ENCODE data around the gene FARS2.

Gene FARS2

DNA sequence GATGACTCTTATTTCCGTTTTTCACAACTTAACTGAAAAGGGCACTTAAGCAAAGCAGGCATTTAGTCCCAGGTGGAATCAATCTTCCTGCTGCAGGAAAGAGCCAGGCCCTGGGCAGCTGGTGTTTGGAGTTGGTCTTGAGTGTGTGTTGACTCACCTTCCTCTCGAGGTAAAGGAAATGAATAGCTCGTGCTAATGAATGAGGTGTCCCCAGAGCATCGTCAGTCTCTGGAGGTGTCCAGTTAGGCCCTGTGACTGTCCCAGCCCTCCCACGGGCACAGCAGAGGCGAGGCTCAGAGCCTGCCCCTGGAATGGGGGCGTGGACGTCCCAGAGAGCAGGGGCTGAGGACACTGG is 467.7 kb downstream of the FARS2 start:
- H3K27me3 ChIP-seq (ENCODE audit: control insufficient read depth in 2 of 2, insufficient read depth in 2 of 2, low read length in 2 of 2) = no peaks in the 10 kb centered on the region
- no peak overlapping the region for H3K27ac ChIP-seq (ENCODE audit: low read depth in 2 of 2, low read length in 2 of 2)
- no peak overlapping the region for H3K9ac ChIP-seq (ENCODE audit: low read depth in 1 of 2, low read length in 2 of 2)
- H3K4me1 ChIP-seq (ENCODE audit: control insufficient read depth in 2 of 2, insufficient read depth in 2 of 2, low read length in 2 of 2) = peaks cover 0 to 3% of the 10 kb centered on the region in 2 donors
- no peaks in the 10 kb centered on the region for H3K9me3 ChIP-seq (ENCODE audit: control insufficient read depth in 2 of 2, low read length in 2 of 2)
- H3K4me3 ChIP-seq (ENCODE audit: low read length in 2 of 2) = no peak overlapping the region
- H3K36me3 ChIP-seq (ENCODE audit: control insufficient read depth in 2 of 2, insufficient read depth in 2 of 2, low read length in 2 of 2) = no peaks in the 10 kb centered on the region

DNA sequence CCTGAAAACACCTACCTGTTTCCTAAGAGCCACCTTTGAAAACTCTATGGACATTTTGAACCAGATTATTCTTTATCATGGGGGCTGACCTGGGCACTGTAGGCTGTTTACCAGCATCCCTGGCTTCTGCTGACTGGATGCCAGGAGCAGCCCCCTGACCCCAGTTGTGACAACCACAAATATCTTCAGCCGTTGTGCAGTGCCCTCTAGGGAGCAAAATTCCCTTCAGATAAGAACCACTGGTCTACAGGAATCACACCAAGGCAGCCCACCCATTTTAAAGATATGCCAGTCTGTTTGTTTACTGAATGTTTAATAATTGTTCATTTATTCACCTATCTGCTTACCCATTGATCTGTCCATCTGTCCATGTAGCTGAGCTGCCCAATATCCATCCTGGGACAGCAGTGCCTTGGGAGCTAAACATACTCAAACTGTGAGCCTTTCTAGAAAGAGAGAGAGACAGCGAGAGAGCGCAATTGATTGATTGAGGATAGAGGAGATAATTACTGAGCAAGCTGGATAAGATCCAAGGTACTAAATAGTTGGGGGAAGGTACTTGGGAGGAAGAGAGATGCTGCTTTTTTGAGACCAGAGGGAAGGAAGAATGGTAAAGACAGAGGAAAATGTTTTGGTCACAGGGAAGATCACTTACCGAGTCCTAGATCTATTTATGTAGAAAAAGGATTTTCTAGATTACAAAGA is 468.7 kb downstream of the FARS2 start:
- no peak overlapping the region for H3K9ac ChIP-seq (ENCODE audit: low read depth in 1 of 2, low read length in 2 of 2)
- no peaks in the 10 kb centered on the region for H3K4me1 ChIP-seq (ENCODE audit: control insufficient read depth in 2 of 2, insufficient read depth in 2 of 2, low read length in 2 of 2)
- H3K36me3 ChIP-seq (ENCODE audit: control insufficient read depth in 2 of 2, insufficient read depth in 2 of 2, low read length in 2 of 2) = no peaks in the 10 kb centered on the region
- H3K4me3 ChIP-seq (ENCODE audit: low read length in 2 of 2) = no peak overlapping the region
- no peaks in the 10 kb centered on the region for H3K9me3 ChIP-seq (ENCODE audit: control insufficient read depth in 2 of 2, low read length in 2 of 2)
- H3K27ac ChIP-seq (ENCODE audit: low read depth in 2 of 2, low read length in 2 of 2) = no peak overlapping the region
- no peaks in the 10 kb centered on the region for H3K27me3 ChIP-seq (ENCODE audit: control insufficient read depth in 2 of 2, insufficient read depth in 2 of 2, low read length in 2 of 2)

DNA sequence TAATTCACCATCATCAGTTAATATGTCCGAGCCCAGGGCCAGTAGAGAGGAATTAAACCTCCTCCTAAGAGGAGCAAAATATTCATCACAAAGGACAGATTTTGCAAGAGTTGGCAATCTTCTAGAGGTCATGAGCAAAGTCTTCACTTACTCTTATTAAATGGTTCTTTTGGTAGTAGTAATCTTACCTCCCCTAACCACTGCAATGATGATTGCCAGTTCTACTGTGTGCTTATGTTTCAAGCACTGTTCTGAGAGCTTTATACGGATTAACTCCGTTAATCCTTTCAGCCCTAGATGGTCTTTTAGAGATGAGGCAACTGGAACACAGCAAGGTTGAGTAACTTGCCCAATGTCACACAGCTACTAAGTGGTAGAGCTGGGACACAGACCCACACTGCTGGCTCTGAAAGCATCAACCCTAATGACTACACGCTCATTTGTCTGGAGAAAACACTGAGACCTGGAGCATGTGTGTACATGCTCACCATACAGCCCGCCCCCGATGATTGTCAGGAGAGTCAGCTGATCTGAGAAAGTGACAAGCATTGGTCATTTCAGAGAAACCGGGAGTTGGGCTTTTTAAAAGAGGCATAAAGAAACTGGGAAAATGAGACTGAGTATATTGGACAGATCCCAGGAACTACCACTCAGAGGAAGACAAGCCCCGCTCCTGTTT is 469.4 kb downstream of the FARS2 start:
- H3K27me3 ChIP-seq (ENCODE audit: control insufficient read depth in 2 of 2, insufficient read depth in 2 of 2, low read length in 2 of 2) = no peaks in the 10 kb centered on the region
- no peaks in the 10 kb centered on the region for H3K9me3 ChIP-seq (ENCODE audit: control insufficient read depth in 2 of 2, low read length in 2 of 2)
- no peak overlapping the region for H3K27ac ChIP-seq (ENCODE audit: low read depth in 2 of 2, low read length in 2 of 2)
- no peaks in the 10 kb centered on the region for H3K36me3 ChIP-seq (ENCODE audit: control insufficient read depth in 2 of 2, insufficient read depth in 2 of 2, low read length in 2 of 2)
- H3K9ac ChIP-seq (ENCODE audit: low read depth in 1 of 2, low read length in 2 of 2) = no peak overlapping the region
- no peaks in the 10 kb centered on the region for H3K4me1 ChIP-seq (ENCODE audit: control insufficient read depth in 2 of 2, insufficient read depth in 2 of 2, low read length in 2 of 2)
- no peak overlapping the region for H3K4me3 ChIP-seq (ENCODE audit: low read length in 2 of 2)

- Histone ChIP-seq H3K27ac (ENCODE audit: low read depth in 2 of 2, low read length in 2 of 2) (no peak overlapping the region), H3K9me3 (ENCODE audit: control insufficient read depth in 2 of 2, low read length in 2 of 2) (no peaks in the 10 kb centered on the region), H3K36me3 (ENCODE audit: control insufficient read depth in 2 of 2, insufficient read depth in 2 of 2, low read length in 2 of 2) (no peaks in the 10 kb centered on the region), H3K4me3 (ENCODE audit: low read length in 2 of 2) (no peak overlapping the region), H3K4me1 (ENCODE audit: control insufficient read depth in 2 of 2, insufficient read depth in 2 of 2, low read length in 2 of 2) (no peaks in the 10 kb centered on the region), H3K9ac (ENCODE audit: low read depth in 1 of 2, low read length in 2 of 2) (no peak overlapping the region), H3K27me3 (ENCODE audit: control insufficient read depth in 2 of 2, insufficient read depth in 2 of 2, low read length in 2 of 2) (no peaks in the 10 kb centered on the region)
These were observed 470.1 kb downstream of the FARS2 start for GRCh38 chr6:5731435-5731834.

GRCh38 chr6:5732496-5732895 is 471.2 kb downstream of the FARS2 start:
- Histone ChIP-seq H3K36me3 (ENCODE audit: control insufficient read depth in 2 of 2, insufficient read depth in 2 of 2, low read length in 2 of 2) (no peaks in the 10 kb centered on the region), H3K4me1 (ENCODE audit: control insufficient read depth in 2 of 2, insufficient read depth in 2 of 2, low read length in 2 of 2) (no peaks in the 10 kb centered on the region), H3K4me3 (ENCODE audit: low read length in 2 of 2) (no peak overlapping the region), H3K9ac (ENCODE audit: low read depth in 1 of 2, low read length in 2 of 2) (no peak overlapping the region), H3K27me3 (ENCODE audit: control insufficient read depth in 2 of 2, insufficient read depth in 2 of 2, low read length in 2 of 2) (no peaks in the 10 kb centered on the region), H3K9me3 (ENCODE audit: control insufficient read depth in 2 of 2, low read length in 2 of 2) (no peaks in the 10 kb centered on the region), H3K27ac (ENCODE audit: low read depth in 2 of 2, low read length in 2 of 2) (no peak overlapping the region)

- Histone ChIP-seq H3K27ac (ENCODE audit: low read depth in 2 of 2, low read length in 2 of 2) (no peak overlapping the region), H3K9ac (ENCODE audit: low read depth in 1 of 2, low read length in 2 of 2) (no peak overlapping the region), H3K27me3 (ENCODE audit: control insufficient read depth in 2 of 2, insufficient read depth in 2 of 2, low read length in 2 of 2) (no peaks in the 10 kb centered on the region), H3K4me1 (ENCODE audit: control insufficient read depth in 2 of 2, insufficient read depth in 2 of 2, low read length in 2 of 2) (no peaks in the 10 kb centered on the region), H3K4me3 (ENCODE audit: low read length in 2 of 2) (no peak overlapping the region), H3K36me3 (ENCODE audit: control insufficient read depth in 2 of 2, insufficient read depth in 2 of 2, low read length in 2 of 2) (no peaks in the 10 kb centered on the region), H3K9me3 (ENCODE audit: control insufficient read depth in 2 of 2, low read length in 2 of 2) (no peaks in the 10 kb centered on the region)
These were observed 474.9 kb downstream of the FARS2 start for GRCh38 chr6:5736016-5736738.

- Histone ChIP-seq H3K27me3 (ENCODE audit: control insufficient read depth in 2 of 2, insufficient read depth in 2 of 2, low read length in 2 of 2) (no peaks in the 10 kb centered on the region), H3K4me3 (ENCODE audit: low read length in 2 of 2) (no peak overlapping the region), H3K36me3 (ENCODE audit: control insufficient read depth in 2 of 2, insufficient read depth in 2 of 2, low read length in 2 of 2) (no peaks in the 10 kb centered on the region), H3K9ac (ENCODE audit: low read depth in 1 of 2, low read length in 2 of 2) (no peak overlapping the region), H3K9me3 (ENCODE audit: control insufficient read depth in 2 of 2, low read length in 2 of 2) (no peaks in the 10 kb centered on the region), H3K4me1 (ENCODE audit: control insufficient read depth in 2 of 2, insufficient read depth in 2 of 2, low read length in 2 of 2) (no peaks in the 10 kb centered on the region), H3K27ac (ENCODE audit: low read depth in 2 of 2, low read length in 2 of 2) (no peak overlapping the region)
These were observed 476.1 kb downstream of the FARS2 start for GRCh38 chr6:5737460-5737859.

DNA sequence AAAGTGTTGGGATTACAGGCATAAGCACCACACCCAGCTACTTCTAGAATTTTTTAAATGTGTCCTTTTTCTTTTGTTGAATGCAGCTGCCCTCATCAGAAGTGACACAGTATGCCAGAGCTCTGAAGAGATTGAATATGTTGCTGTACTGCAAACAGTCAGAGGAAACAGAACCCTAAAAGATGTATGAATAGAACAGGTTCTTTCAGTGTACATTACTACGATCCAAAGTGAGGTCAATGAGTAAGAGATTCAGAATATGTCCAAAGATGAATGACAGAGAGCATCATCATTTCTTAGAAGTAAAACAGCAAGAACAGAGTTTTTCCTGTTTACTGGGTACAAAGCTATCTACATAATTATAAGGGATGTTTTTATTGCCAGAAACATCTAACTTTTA is 476.9 kb downstream of the FARS2 start:
- Histone ChIP-seq H3K27me3 (ENCODE audit: control insufficient read depth in 2 of 2, insufficient read depth in 2 of 2, low read length in 2 of 2) (no peaks in the 10 kb centered on the region), H3K4me1 (ENCODE audit: control insufficient read depth in 2 of 2, insufficient read depth in 2 of 2, low read length in 2 of 2) (no peaks in the 10 kb centered on the region), H3K9me3 (ENCODE audit: control insufficient read depth in 2 of 2, low read length in 2 of 2) (no peaks in the 10 kb centered on the region), H3K9ac (ENCODE audit: low read depth in 1 of 2, low read length in 2 of 2) (no peak overlapping the region), H3K27ac (ENCODE audit: low read depth in 2 of 2, low read length in 2 of 2) (no peak overlapping the region), H3K4me3 (ENCODE audit: low read length in 2 of 2) (no peak overlapping the region), H3K36me3 (ENCODE audit: control insufficient read depth in 2 of 2, insufficient read depth in 2 of 2, low read length in 2 of 2) (no peaks in the 10 kb centered on the region)

DNA sequence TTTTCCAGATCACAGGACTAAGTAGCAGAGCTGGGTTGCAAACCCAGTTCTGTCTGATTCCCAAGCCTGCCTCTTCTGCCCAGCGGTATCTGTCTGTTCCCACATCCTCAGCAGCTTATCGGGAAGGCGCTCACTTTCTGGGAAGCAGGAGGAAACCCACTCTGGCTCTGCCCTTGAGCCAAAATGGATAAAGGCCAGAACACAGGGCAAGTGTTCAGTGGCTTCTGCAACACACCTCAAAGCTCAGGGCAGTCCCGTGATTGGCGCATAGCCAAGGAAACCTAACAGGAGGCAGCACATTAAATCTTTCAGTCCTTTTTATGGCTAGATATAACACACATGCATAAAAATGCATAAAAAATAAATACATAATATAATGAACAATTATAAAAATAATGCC is 483.2 kb downstream of the FARS2 start:
- no peaks in the 10 kb centered on the region for H3K36me3 ChIP-seq (ENCODE audit: control insufficient read depth in 2 of 2, insufficient read depth in 2 of 2, low read length in 2 of 2)
- H3K27me3 ChIP-seq (ENCODE audit: control insufficient read depth in 2 of 2, insufficient read depth in 2 of 2, low read length in 2 of 2) = no peaks in the 10 kb centered on the region
- H3K4me3 ChIP-seq (ENCODE audit: low read length in 2 of 2) = no peak overlapping the region
- no peak overlapping the region for H3K9ac ChIP-seq (ENCODE audit: low read depth in 1 of 2, low read length in 2 of 2)
- H3K27ac ChIP-seq (ENCODE audit: low read depth in 2 of 2, low read length in 2 of 2) = no peak overlapping the region
- H3K9me3 ChIP-seq (ENCODE audit: control insufficient read depth in 2 of 2, low read length in 2 of 2) = no peaks in the 10 kb centered on the region
- H3K4me1 ChIP-seq (ENCODE audit: control insufficient read depth in 2 of 2, insufficient read depth in 2 of 2, low read length in 2 of 2) = peaks cover 0 to 6% of the 10 kb centered on the region in 2 donors

- Histone ChIP-seq H3K9ac (ENCODE audit: low read depth in 1 of 2, low read length in 2 of 2) (no peak overlapping the region), H3K4me1 (ENCODE audit: control insufficient read depth in 2 of 2, insufficient read depth in 2 of 2, low read length in 2 of 2) (peaks cover 3 to 10% of the 10 kb centered on the region in 2 donors), H3K27ac (ENCODE audit: low read depth in 2 of 2, low read length in 2 of 2) (no peak overlapping the region), H3K27me3 (ENCODE audit: control insufficient read depth in 2 of 2, insufficient read depth in 2 of 2, low read length in 2 of 2) (no peaks in the 10 kb centered on the region), H3K9me3 (ENCODE audit: control insufficient read depth in 2 of 2, low read length in 2 of 2) (no peaks in the 10 kb centered on the region), H3K4me3 (ENCODE audit: low read length in 2 of 2) (no peak overlapping the region), H3K36me3 (ENCODE audit: control insufficient read depth in 2 of 2, insufficient read depth in 2 of 2, low read length in 2 of 2) (no peaks in the 10 kb centered on the region)
These were observed 483.8 kb downstream of the FARS2 start for GRCh38 chr6:5745081-5745480.

All from mucosa of rectum (tissue), 2 donors.